ENCODE results near the gene H2AZ2.
"Not testable (repeated sequence)": the region's sequence is repeated elsewhere in the genome, so short reads cannot be mapped to it uniquely, and the experiment has no call there.

Gene H2AZ2

DNA sequence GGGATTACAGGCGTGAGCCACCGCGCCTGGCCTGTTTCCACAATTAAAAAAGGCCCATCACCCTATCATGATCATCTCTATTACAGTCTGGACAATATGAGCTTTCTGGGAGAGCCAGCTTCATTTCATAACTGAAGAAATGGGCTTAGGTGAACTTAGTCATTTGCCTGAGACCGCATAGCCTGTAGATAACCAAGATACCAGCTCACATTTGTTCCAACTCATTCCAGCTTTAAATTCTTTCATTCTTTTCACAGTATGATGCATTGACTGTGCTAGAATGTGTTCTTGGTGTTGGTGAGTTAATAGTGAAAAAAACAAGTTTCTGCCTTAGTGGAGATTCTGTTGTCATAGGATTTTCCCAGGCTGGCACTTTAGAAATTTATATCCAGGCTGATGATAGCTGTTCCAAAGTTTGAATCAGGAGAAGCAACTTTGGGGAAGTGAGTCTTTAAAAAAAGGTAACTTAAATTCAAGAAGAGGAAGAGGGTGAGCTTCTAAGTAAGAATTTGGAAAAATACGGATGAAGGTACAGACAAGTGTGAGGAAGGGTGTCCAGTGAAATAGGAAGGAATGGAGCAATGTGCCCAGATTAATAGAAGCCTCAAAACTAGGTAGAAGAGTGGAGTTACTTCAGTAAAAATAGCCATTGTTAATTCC, 2.1 kb upstream of the H2AZ2 start:
- Mint-ChIP-seq H3K4me3 (peak overlapping the region; percentile 92), H3K9me3 (no peaks in the 10 kb centered on the region), H3K4me1 (ENCODE audit: low read depth) (peaks cover 35% of the 10 kb centered on the region), H3K27ac (peak overlapping the region; percentile 97), H3K36me3 (ENCODE audit: low read depth) (peaks cover 3% of the 10 kb centered on the region), H3K27me3 (ENCODE audit: low read depth) (no peaks in the 10 kb centered on the region)

DNA sequence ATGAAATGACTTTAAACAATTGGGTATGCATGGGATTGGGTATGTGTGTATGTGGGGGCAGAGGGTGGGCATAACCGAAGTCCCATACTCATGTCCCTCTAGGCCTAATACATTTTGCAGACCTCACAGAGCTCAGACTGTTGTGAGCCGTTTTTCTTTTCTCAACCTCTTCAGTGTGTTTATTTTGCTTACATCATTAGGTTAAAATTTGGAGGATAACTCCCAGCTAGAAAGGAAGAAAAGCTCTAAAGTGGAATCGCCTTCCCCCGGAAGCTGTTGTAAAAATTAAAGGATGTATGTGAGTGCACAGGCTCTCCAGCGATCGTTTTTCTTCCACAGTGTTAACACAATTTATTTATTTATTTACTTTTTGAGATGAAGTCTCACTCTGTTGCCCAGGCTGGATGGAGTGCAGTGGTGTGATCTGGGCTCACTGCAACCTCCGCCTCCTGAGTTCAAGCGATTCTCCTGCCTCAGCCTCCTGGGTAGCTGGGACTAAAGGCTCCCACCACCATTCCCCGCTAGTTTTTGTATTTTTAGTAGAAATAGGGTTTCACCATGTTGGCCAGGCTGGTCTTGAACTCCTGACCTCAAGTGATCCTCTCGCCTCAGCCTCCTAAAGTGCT, 1.5 kb upstream of the H2AZ2 start:
- Mint-ChIP-seq H3K4me1 (ENCODE audit: low read depth) (peaks cover 40% of the 10 kb centered on the region), H3K36me3 (ENCODE audit: low read depth) (peaks cover 3% of the 10 kb centered on the region), H3K27me3 (ENCODE audit: low read depth) (no peaks in the 10 kb centered on the region), H3K4me3 (peak overlapping the region; percentile 92), H3K27ac (peak overlapping the region; percentile 97), H3K9me3 (no peaks in the 10 kb centered on the region)

DNA sequence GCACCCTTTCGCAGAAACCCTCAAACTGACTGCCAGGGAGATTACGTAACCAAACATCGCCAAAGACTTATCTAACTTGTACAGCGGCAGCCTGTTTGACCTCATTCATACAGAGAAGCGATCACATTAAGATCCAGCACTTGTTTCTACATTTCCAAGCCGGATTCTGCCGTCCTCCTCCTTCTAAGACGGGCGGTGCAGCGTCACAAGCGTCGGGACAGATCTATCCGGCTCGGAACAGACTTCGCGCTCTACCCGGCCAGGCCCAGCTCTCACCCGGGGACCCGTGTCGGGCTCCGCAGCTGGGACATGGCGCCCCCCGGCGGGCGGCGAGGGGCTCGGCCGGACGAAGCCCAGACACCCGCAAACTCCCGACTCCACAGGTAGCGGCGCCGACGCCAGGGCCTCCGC, 373 bp downstream of the H2AZ2 start:
- H3K27me3 Mint-ChIP-seq (ENCODE audit: low read depth): no peaks in the 10 kb centered on the region
- no peaks in the 10 kb centered on the region for H3K9me3 Mint-ChIP-seq
- H3K36me3 Mint-ChIP-seq (ENCODE audit: low read depth): peaks cover 7% of the 10 kb centered on the region
- peak overlapping the region; percentile 97 for H3K4me3 Mint-ChIP-seq
- H3K4me1 Mint-ChIP-seq (ENCODE audit: low read depth): peaks cover 43% of the 10 kb centered on the region
- peak overlapping the region; percentile 99 for H3K27ac Mint-ChIP-seq

DNA sequence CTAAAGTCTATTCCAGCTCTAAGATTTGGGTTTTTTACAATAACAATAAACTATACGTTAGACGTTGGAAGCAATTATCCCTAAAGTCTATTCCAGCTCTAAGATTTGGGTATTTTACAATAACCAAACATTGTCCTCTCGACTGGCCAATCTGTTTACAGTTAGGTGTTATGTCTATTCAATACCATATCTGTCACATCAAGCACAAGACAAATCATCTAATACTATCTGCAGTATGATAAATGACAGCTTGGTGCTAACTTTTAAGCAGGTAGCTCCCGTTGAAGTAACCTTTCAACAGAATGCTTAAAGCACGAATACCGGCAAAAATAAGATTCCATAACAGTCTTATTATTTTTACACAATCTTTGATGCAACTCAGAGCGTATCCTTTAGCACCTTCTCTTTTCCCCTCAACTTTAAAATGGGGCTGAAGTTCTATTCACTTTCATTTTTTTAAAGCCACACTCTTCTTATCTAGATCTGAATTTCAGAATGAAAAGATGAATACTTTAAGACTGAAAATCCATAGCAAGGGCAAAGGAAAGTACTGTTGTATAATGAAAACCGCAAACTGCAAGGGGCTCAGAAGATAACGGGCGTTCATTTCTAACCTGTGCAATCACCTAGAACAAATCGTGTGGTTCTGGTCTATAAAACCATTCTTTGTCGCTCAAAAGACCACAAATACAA, 925 bp downstream of the H2AZ2 start:
- Mint-ChIP-seq H3K27me3 (ENCODE audit: low read depth) (no peaks in the 10 kb centered on the region), H3K4me1 (ENCODE audit: low read depth) (peaks cover 48% of the 10 kb centered on the region), H3K27ac (peak overlapping the region; percentile 99), H3K36me3 (ENCODE audit: low read depth) (peaks cover 10% of the 10 kb centered on the region), H3K4me3 (peak overlapping the region; percentile 97), H3K9me3 (no peaks in the 10 kb centered on the region)

DNA sequence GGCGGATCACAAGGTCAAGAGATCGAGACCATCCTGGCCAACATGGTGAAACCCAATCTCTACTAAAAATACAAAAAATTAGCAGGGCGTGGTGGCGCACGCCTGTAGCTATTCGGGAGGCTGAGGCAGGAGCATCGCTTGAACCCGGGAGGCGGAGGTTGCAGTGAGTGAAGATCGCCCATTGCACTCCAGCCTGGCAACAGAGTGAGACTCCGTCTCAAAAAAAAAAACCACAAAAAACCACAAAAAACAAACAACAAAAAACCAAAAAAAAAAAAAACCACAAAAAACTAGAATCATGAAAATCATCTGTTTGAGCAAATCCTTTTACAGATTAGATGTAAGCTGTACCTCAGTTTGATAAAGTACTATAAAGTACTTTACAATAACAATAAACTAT, 1.5 kb downstream of the H2AZ2 start:
- not testable (repeated sequence) for H3K9me3 Mint-ChIP-seq; H3K27me3 Mint-ChIP-seq (ENCODE audit: low read depth)
- Mint-ChIP-seq H3K36me3 (ENCODE audit: low read depth) (peaks cover 14% of the 10 kb centered on the region), H3K4me3 (peak overlapping the region; percentile 97), H3K4me1 (ENCODE audit: low read depth) (peaks cover 51% of the 10 kb centered on the region), H3K27ac (peak overlapping the region; percentile 99)

DNA sequence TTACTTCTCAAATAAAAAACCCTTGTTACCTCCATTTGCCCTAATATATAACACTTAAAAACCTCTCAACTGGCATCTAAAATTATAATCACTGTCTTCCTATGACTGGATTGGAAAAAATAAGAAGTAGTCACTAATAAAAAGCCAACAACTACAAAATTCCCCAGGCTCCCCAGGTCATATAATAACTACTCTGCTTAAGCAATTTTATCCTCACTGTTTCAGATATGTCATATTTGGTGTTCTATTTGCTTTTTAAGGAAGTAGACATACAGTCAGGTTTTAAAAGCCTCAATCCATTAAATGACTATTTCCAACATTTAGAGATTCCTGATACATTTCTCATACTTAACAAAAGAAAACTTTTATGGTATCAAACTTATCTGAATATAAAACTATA, 2.4 kb downstream of the H2AZ2 start:
- peaks cover 22% of the 10 kb centered on the region for H3K36me3 Mint-ChIP-seq (ENCODE audit: low read depth)
- H3K9me3 Mint-ChIP-seq: no peaks in the 10 kb centered on the region
- no peaks in the 10 kb centered on the region for H3K27me3 Mint-ChIP-seq (ENCODE audit: low read depth)
- peaks cover 50% of the 10 kb centered on the region for H3K4me1 Mint-ChIP-seq (ENCODE audit: low read depth)
- H3K4me3 Mint-ChIP-seq: peak overlapping the region; percentile 97
- peak overlapping the region; percentile 13 for H3K27ac Mint-ChIP-seq

DNA sequence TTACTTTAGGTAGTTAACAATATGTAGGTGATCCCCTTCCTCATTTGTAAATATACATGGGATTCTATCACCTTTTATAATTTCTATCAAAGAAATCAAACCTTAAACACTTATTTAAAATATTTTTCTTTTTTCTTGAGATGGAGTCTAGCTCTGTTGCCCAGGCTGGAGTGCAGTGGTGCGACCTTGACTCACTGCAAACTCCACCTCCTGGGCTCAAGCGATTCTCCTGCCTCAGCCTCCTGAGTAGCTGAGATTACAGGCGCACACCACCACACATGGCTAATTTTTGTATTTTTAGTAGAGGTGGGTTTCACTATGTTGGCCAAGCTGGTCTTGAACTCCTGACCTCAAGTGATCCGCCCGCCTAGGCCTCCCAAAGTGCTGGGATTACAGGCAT, 4.4 kb downstream of the H2AZ2 start:
- not testable (repeated sequence) for H3K4me3 Mint-ChIP-seq; H3K27me3 Mint-ChIP-seq (ENCODE audit: low read depth); H3K9me3 Mint-ChIP-seq; H3K27ac Mint-ChIP-seq
- Mint-ChIP-seq H3K4me1 (ENCODE audit: low read depth) (peaks cover 40% of the 10 kb centered on the region), H3K36me3 (ENCODE audit: low read depth) (peaks cover 29% of the 10 kb centered on the region)

DNA sequence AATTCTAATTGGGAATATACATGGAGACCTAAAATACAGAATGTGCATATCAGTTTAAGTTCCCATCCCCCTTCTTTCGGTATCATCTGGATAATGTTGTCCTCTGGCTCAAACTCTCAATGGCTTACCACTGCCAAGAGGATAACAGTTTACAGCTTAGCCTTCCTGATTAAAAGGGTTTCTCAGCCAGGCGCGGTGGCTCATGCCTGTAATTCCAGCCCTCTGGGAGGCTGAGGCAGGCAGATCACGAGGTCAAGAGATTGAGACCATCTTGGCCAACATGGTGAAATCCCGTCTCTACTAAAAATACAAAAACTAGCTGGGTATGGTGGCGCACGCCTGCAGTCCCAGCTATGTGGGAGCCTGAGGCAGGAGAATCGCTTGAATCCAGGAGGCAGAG, 5.2 kb downstream of the H2AZ2 start:
- not testable (repeated sequence) for H3K27me3 Mint-ChIP-seq (ENCODE audit: low read depth); H3K9me3 Mint-ChIP-seq; H3K4me3 Mint-ChIP-seq
- Mint-ChIP-seq H3K27ac (peak overlapping the region; percentile 49), H3K36me3 (ENCODE audit: low read depth) (peaks cover 30% of the 10 kb centered on the region), H3K4me1 (ENCODE audit: low read depth) (peaks cover 40% of the 10 kb centered on the region)

DNA sequence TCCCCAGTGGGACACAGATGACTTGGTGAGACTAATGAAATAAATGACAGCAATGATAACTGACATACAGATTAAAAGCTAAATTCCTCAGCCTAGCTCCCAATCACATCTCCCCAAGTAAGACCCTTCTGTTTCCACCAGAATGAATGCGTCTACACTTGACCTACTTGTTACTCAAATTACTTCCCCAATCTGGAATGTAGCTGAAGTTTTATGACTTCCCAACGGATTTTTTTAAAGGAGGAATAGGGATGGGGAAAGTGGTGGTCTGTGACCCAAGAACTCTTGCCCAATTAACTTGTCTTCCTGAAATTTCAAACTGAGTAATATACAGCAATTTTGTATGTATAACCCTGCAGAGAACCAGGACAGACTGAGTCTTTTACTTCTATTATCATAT, 9.1 kb downstream of the H2AZ2 start:
- Mint-ChIP-seq H3K9me3 (no peaks in the 10 kb centered on the region), H3K4me1 (ENCODE audit: low read depth) (peaks cover 10% of the 10 kb centered on the region), H3K36me3 (ENCODE audit: low read depth) (peaks cover 39% of the 10 kb centered on the region), H3K4me3 (no peak overlapping the region), H3K27ac (peak overlapping the region; percentile 38), H3K27me3 (ENCODE audit: low read depth) (no peaks in the 10 kb centered on the region)

DNA sequence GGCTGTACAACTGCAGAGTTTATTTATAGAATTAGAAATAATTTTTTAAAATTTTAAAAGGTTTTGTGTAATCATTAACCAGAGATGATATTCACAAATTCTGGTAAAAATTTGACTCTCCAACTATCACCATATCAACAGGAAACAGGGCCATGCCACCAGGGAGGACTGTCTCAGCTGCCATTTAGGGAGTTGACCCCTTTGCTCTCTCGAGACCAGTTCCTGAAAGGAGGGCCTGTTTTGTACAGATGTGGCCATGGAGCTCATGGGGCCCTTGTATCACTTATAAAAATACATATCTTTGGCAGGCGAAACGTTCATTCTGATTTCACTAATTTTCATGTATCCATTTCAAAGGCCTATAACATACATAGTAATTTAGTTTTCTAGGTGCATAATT, 20.3 kb downstream of the H2AZ2 start:
- peaks cover 32% of the 10 kb centered on the region for H3K36me3 Mint-ChIP-seq (ENCODE audit: low read depth)
- H3K27ac Mint-ChIP-seq: no peak overlapping the region

DNA sequence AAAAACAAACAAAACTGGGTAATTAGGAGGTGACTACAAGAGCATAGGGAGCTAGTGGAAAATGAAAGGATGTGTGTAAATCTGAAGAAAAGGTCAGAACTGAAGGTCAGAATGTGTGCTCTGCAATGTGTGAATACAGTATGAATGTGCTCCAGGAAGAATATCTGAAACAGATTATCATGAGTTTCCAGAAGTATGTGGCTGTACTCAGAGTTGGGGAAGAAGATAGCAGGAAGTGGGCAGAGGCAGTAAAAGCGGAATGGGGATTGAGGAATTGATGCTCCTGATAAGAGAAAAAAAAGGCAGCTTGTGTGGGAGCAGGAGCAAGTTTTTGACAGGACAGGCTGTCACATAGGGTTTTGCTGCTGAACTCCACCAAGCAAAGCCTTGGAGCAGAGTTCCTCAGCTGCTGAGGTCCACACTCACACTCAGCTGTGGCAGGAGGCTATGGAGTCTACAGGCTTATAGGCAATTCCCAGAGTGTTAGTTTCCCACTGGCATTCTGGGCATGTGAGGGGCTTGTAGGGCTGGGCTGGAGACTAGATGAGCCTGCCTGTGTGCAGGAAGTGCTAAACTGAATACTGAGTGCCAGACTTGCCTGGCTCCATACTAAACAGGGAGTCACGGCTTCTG, 22.9 kb downstream of the H2AZ2 start:
- Mint-ChIP-seq H3K27me3 (ENCODE audit: low read depth) (no peaks in the 10 kb centered on the region), H3K4me3 (no peak overlapping the region), H3K9me3 (no peaks in the 10 kb centered on the region), H3K36me3 (ENCODE audit: low read depth) (peaks cover 24% of the 10 kb centered on the region), H3K4me1 (ENCODE audit: low read depth) (peaks cover 18% of the 10 kb centered on the region), H3K27ac (peak overlapping the region; percentile 6)

More for the DNA sequence above, 20.3 kb downstream of the H2AZ2 start:
- Mint-ChIP-seq H3K9me3 (no peaks in the 10 kb centered on the region), H3K4me3 (no peak overlapping the region), H3K4me1 (ENCODE audit: low read depth) (peaks cover 18% of the 10 kb centered on the region), H3K27me3 (ENCODE audit: low read depth) (no peaks in the 10 kb centered on the region)

DNA sequence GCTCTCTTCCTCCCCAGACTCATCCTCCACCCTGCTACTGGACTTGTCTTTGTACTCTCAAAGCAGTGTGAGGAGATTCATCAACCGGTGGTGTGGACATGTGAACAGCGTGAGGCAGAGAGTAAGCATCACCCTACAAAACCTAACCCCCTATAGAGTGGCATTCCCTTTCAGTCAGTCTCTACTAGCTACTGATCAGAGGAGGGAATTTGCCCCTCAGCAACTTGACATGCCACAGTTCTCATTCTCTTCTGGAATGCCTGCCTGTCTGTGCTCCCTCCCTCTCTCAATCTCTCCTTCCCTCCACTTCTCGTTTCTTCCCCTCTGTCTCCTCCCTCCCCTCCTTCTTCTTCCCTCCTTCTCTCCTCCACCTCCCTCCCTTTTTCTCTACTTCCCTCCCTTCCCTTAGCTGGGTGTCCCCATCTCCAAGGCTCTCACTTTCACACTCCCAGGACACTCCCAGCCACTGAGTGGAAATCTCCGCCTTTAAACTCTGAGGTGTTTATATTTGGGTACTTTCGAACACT, 24.6 kb downstream of the H2AZ2 start:
- peaks cover 12% of the 10 kb centered on the region for H3K36me3 Mint-ChIP-seq (ENCODE audit: low read depth)
- H3K4me3 Mint-ChIP-seq: no peak overlapping the region
- H3K27ac Mint-ChIP-seq: no peak overlapping the region
- H3K9me3 Mint-ChIP-seq: no peaks in the 10 kb centered on the region
- H3K4me1 Mint-ChIP-seq (ENCODE audit: low read depth): peaks cover 18% of the 10 kb centered on the region
- no peaks in the 10 kb centered on the region for H3K27me3 Mint-ChIP-seq (ENCODE audit: low read depth)

DNA sequence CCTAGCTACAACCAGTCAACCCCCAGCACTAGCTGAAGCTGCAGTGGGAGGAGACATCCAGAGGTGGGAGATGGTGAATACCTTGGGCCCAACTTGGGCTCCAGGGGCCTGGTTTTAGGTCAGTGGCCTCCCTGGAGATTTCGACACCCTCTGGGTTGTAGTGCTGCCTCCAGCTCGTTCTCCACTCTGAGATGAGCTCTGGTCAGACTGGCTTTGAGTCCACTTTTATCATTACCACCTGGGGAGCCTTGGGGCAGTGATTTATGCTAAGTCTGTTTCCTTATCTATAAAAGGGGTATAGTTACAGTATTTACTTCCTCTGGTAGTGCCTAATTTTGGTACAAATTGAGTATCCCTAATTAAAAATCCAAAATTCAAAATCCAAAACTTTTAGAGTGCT, 28.6 kb downstream of the H2AZ2 start:
- Mint-ChIP-seq H3K27me3 (ENCODE audit: low read depth) (no peaks in the 10 kb centered on the region), H3K36me3 (ENCODE audit: low read depth) (peaks cover 1% of the 10 kb centered on the region), H3K27ac (no peak overlapping the region), H3K9me3 (no peaks in the 10 kb centered on the region), H3K4me3 (no peak overlapping the region), H3K4me1 (ENCODE audit: low read depth) (peaks cover 8% of the 10 kb centered on the region)

DNA sequence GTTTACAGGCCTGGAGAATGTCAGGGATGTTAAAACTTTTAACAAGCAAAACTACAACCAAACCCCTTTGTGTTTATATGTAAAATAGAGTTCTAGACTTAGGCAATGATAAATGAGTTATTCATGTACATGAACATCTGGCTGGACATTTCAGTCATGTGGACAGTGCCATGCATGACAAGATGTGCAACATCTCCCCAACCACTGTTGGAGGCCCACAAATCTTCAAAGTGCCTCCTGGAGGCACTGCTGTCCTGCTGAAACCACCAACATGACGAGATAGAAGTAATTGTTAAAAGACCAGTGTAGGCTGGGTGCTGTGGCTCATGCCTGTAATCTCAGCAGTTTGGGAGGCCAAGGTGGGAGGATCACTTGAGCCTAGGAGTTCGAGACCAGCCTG, 33.0 kb downstream of the H2AZ2 start:
- Mint-ChIP-seq H3K4me1 (ENCODE audit: low read depth) (peaks cover 2% of the 10 kb centered on the region), H3K36me3 (ENCODE audit: low read depth) (no peaks in the 10 kb centered on the region), H3K9me3 (no peaks in the 10 kb centered on the region), H3K4me3 (no peak overlapping the region), H3K27me3 (ENCODE audit: low read depth) (no peaks in the 10 kb centered on the region), H3K27ac (no peak overlapping the region)
